Measurements from ENCODE around the gene BAD. TPM values are rescaled to one million over a fixed set of nuclear protein-coding genes. Genes with fewer than 3 reads are reported as not detected.

Gene BAD
- total and polyA plus RNA-seq, 10 donors = 27.0 to 67.3 (median 40.4) TPM

DNA sequence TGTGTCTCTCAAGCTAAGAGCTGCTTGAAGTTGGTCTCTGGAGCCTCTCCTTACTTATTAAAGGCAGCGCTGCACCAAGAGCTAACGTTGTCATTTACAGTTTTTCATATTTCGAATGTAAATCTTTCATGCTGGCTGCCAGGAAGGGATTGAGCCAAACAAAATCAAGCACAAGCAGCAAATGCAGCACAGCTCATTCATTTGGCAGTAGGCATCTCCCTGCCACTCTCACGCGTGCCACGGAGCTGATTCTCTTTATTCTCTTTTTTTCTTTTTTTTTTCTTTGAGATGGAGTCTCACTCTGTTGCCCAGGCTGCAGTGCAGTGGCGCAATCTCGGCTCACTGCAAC, 51.5 kb downstream of the BAD start:
- TF ChIP-seq CTCF (IDR thresholded peaks at IDR 0.05 in 8 of 11, conservative IDR thresholded peaks at IDR 0.05 in 3 of 11) (no peak), POLR2AphosphoS5 (IDR thresholded peaks at IDR 0.05) (no peak), POLR2A (IDR thresholded peaks at IDR 0.05) (no peak)
- Histone ChIP-seq H3K4me3 (no peak overlapping the region), H3K9me3 (no peaks in the 10 kb centered on the region), H3K27me3 (replicated peaks in 1 of 7) (no peaks in the 10 kb centered on the region), H3K27ac (peak overlapping the region in 1 of 8 donors; percentile 97), H3K36me3 (peaks cover 0 to 23% (median 7%) of the 10 kb centered on the region in 6 donors), H3K4me1 (peaks cover 40 to 91% (median 74%) of the 10 kb centered on the region in 6 donors)
- intact Hi-C loops (cut with DNase I; ENCODE audit: low total_unique reads) = no loop called here
- DNase-seq = no peak
- WGBS, 5 donors = 89 to 96% (median 93%) methylated on average over 8 of the region's 8 CpGs

- whole genome bisulfite sequencing, 5 donors = 87 to 94% (median 92%) methylated on average over 8 to 15 of the region's 15 CpGs
- Histone ChIP-seq H3K36me3 (peaks cover 0 to 18% (median 2%) of the 10 kb centered on the region in 6 donors), H3K9me3 (no peaks in the 10 kb centered on the region), H3K4me3 (no peak overlapping the region), H3K27ac (peak overlapping the region in 3 of 8 donors; percentile 38 to 97 (median 97)), H3K27me3 (replicated peaks in 1 of 7) (no peaks in the 10 kb centered on the region), H3K4me1 (peaks cover 46 to 91% (median 76%) of the 10 kb centered on the region in 6 donors)
- TF ChIP-seq POLR2AphosphoS5 (IDR thresholded peaks at IDR 0.05) (no peak), CTCF (IDR thresholded peaks at IDR 0.05 in 8 of 11, conservative IDR thresholded peaks at IDR 0.05 in 3 of 11) (no peak), POLR2A (IDR thresholded peaks at IDR 0.05) (no peak)
- intact Hi-C loops (cut with DNase I; ENCODE audit: low total_unique reads) = no loop called here
- DNase-seq = peak; percentile 74
These were observed 52.1 kb downstream of the BAD start for GRCh38 chr11:64232182-64232966.

- 79 to 92% (median 87%) methylated on average over 6 to 7 of the region's 7 CpGs for WGBS, 5 donors
- intact Hi-C loops (cut with DNase I; ENCODE audit: low total_unique reads) = no loop called here
- no peak for TF ChIP-seq CTCF (IDR thresholded peaks at IDR 0.05 in 8 of 11, conservative IDR thresholded peaks at IDR 0.05 in 3 of 11)
- Histone ChIP-seq H3K27ac (peak overlapping the region in 6 of 8 donors; percentile 15 to 98 (median 95)), H3K4me1 (peaks cover 53 to 94% (median 82%) of the 10 kb centered on the region in 6 donors), H3K4me3 (peak overlapping the region in 3 of 8 donors; percentile 65 to 87 (median 75)), H3K9me3 (no peaks in the 10 kb centered on the region), H3K36me3 (peaks cover 0 to 14% (median 0%) of the 10 kb centered on the region in 6 donors), H3K27me3 (replicated peaks in 1 of 7) (no peaks in the 10 kb centered on the region)
- no peak for DNase-seq
These were observed 52.9 kb downstream of the BAD start for GRCh38 chr11:64231546-64231945.

DNA sequence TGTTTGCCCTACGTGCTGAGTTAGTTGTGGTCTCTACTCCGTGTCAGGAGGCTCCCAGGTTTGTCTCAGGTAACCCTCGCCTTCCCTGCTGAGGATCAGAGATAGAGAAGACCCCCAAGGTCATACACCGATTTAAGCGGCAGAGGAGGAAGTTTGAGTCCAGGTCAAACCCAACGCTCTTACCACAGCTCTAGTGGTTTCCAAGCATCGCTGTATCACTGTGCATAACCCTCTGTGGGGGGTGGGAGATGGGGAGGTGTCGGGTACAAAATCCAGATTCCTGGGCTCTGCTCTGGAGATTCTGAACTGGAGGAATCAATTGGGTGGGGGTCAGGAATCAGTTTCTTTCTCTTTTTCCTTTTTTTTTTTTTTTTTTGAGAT, 53.5 kb downstream of the BAD start:
- no peak for DNase-seq
- Histone ChIP-seq H3K36me3 (peaks cover 0 to 9% (median 0%) of the 10 kb centered on the region in 6 donors), H3K9me3 (no peaks in the 10 kb centered on the region), H3K4me3 (peak overlapping the region; percentile 45 to 87 (median 67)), H3K27ac (peak overlapping the region; percentile 78 to 98 (median 96)), H3K4me1 (peaks cover 53 to 93% (median 80%) of the 10 kb centered on the region in 6 donors), H3K27me3 (replicated peaks in 1 of 7) (no peaks in the 10 kb centered on the region)
- TF ChIP-seq CTCF (IDR thresholded peaks at IDR 0.05 in 8 of 11, conservative IDR thresholded peaks at IDR 0.05 in 3 of 11) (no peak), POLR2AphosphoS5 (IDR thresholded peaks at IDR 0.05) (no peak), POLR2A (IDR thresholded peaks at IDR 0.05) (no peak)
- intact Hi-C loops (cut with DNase I; ENCODE audit: low total_unique reads) = no loop called here
- 2 to 6% (median 3%) methylated on average over 7 to 8 of the region's 8 CpGs for WGBS, 5 donors

All from spleen (tissue), 11 donors.